GM10847 (cell line): Measurements from ENCODE around the gene EFNA3.

Experiments used
- POLR2A ChIP-seq: IDR thresholded peaks from 2 replicates; pipeline ENCODE4 v1.6.1; 2011; ENCODE audit not compliant: insufficient read length; ENCODE audit errors: extremely low read depth

Gene EFNA3

DNA sequence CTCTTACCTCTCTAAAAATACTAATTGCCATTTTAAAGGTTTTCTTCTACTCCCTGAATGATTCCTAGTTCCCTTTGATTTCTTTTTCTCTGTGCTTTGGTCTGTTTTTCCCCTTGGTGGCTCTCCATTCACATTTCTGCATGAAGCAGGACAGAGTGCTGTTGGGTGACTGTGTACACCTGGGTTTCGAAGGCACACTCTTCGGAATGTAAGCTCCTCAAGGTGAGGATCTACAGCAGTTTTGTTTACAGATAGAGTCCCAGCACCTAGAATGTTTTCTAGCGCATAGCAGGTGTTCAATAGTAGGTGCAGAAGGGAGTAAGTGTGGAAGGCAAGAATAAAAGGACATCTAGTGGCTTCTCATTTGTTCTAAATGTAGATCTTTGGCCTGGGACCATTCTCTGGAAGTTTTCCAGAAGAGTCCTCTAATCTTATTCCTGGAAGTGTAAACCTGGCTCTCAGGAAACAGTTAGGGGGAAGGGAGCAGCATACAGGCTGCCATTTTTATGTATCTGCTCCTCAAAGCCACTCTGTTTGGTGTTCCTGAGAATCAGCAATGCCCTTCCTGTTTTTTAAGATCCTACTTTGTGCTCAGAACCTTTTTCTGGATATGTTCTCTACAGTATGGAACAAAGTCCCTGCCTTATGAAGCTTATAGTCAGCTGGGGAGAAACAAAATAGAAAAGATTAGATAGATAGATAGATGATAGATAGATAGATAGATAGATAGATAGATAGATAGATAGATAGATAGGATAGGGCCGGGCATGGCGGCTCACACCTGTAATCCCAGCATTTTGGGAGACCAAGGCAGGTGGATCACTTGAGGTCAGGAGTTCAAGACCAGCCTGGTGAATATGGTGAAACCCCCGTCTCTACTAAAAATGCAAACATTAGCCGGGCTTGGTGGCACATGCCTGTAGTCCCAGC lies 26.2 kb downstream of the EFNA3 start:
- TF ChIP-seq POLR2A = no peak

DNA sequence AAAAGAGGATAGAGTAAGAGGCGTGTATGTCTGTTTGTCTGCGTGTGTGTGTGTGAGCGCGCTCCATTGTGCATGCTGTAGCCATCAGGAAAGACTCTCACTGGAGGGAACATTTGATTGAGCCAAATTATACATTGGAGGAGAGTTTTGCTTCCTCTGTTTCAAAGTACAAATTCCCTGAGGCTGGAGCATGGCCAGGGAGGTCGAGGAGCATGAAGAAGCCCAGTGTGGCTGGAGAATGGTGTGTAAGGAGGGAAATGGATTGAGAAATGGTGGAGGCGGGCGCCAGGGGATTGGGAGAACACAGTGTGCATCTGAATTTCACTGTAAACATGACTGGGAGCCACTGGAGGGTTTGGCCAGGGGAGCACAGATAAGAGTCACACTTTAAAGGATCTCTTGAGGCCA lies 27.0 kb downstream of the EFNA3 start:
- TF ChIP-seq POLR2A = no peak

DNA sequence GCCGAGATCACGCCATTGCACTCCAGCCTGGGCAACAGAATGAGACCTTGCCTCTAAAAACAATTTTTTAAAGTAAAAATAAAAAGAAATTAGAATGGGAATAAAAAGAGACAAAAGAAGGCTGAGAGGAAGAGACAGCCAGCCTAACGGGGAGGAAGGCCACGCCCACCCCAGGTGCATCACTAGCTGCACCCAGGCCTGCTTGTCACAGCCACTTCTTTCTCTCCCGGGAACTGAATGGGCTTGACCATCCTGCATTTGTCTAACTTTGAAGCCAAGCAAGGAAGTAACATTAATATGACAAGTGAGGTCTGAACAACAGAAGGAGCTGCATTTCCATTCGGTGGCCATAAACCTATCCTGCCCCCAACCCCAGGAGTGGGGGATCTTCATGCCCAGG lies 28.2 kb downstream of the EFNA3 start:
- no peak for TF ChIP-seq POLR2A

DNA sequence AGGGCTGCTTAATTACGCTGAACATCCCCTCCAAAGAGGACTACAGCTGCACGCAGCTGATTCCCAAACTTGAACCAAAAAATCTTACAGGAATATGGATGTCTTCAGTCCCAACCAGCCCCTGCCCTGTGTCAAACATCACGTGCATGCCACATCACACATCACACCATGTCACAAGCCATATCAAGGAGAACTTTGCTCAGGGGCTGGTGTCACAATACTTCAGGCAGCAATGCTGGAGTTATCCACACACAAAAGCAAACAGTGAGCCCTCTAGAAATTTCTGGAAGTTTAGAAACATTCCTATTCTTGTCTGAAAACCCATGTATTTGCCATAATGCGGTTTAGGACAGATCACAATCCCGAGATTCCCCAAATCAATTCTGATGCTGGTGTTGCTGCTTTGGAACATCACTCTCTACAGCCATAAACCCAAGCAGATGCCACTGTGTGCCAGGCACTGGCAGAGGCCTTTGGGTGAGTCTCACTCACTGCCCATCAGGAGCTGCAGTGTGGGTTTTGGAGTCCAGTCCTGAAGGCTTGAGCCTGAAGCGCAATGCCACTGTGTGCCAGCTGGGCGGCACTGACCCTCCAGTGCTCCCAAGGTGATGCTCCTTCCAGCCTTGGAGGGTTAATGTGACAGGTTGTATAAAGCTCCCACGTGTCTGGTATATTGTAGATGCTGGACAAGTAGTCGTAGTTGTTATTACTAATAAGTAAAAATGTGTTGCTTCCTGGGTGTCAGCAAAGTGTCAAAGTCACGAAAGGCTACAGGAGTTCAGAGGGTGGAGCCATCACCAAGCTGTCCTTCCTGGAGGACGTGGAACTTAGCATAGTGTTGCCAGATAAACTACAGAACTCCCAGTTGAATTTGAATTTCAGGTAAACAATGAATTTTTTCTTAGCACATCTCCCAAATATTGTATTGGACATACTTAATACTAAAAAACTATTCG lies 28.9 kb downstream of the EFNA3 start:
- TF ChIP-seq POLR2A = no peak

DNA sequence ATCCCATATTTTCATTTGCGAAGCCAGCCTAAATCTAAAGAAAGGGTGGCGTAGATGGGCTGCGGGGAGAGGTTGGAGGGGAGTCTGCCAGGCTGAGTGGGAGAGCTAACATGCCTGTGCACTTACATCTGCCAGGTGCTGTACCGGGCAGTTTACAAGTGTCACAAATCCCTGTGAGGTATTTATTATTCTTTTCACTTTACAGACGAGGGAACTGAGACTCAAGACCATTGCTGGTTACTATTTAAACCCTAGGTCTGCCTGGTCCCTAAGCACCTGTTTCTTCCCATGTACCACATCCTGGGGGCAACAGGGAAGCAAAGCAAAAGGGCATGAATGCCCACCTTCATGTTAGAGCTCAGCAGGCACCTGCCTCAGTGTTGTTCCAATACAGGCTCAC lies 29.7 kb downstream of the EFNA3 start:
- TF ChIP-seq POLR2A = no peak

DNA sequence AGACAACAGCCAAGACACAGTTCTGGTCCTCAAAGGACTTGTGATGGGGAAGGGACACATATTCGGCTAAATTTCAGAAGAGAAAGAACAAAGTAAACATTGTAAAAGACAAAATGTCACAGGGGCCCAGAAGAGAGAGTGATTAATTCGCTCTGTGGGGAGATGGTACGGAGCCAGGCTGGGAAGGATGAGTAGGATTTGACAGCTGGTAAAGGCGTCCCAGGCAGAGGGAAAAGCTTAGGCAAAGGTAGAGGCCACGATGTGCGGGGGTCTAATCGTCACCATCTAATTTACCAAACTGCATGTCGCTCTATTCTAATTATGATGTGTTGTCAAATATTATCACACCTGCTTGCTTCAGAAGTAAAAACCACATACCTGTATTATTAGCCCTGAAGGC lies 31.7 kb downstream of the EFNA3 start:
- no peak for TF ChIP-seq POLR2A

DNA sequence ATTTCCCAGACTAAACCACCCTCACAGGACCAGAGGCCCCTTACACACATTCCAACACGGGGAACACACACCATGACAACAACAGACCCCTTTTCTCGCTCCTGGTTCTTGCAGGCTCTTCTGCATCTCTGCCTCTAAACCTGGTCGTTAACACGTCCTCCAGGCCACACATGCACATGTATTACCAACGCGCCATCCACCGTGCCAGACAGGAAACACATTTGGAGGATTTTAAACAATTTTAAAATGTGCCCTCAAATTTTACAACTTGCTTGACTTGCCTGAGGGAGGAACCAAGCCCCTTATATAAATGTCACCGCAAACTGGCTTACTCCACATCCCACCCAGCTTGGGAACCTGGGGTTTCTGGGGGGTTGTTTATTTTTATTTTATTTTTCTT lies 32.2 kb downstream of the EFNA3 start:
- TF ChIP-seq POLR2A = no peak

DNA sequence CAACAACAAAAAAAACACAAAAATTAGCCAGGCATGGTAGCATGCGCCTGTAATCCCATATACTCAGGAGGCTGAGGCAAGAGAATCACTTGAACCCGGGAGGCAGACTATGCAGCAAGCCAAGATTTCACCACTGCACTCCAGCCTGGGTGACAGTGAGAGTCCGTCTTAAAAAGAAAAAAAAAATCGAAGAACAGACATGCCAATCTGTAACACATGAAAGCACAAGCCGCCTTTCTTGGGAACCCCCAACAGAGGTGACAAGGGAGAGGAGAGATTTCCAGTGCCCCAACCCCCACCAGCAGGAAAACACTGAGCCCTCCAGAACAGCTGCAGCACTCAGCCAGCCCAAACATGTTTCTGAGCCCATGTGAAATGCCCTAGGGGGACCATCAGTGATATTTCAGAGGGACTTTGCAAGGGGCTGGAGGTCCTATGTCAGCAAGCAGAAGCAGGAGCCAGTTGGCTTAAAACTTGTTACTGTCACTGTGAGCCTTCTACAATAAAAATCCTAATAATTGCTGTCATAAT lies 34.9 kb downstream of the EFNA3 start:
- no peak for TF ChIP-seq POLR2A

DNA sequence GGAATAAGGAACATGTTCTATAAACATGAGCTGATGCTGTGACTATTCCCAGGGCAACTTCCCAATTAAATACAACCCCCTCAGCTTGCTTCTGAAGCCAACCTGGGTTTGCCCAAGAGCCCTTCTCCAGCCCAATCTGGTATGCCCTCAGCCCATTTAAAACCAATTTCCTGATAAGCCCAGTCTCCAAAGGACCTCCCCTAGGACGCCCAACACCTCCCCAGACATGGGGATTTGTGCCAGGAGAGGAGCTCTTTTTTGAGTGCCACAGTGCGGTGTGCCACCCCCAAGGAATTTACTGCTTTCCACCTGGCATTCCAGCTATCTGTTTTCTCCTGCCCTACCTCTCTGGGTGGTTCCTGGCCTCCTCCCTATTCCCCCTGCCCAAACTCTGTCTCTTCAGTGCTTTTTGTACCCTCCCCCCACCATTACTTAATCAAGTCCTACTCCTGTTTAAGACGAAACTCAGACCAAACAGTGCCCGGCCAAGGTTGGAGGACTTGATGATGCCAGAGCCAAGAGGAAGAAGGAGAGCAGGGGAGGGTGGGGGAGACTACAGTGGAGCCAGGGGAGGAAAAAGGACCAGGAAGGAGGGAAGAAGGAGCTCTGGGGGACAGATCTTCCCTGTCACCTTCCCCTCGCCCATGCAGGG lies 37.6 kb downstream of the EFNA3 start:
- no peak for TF ChIP-seq POLR2A

DNA sequence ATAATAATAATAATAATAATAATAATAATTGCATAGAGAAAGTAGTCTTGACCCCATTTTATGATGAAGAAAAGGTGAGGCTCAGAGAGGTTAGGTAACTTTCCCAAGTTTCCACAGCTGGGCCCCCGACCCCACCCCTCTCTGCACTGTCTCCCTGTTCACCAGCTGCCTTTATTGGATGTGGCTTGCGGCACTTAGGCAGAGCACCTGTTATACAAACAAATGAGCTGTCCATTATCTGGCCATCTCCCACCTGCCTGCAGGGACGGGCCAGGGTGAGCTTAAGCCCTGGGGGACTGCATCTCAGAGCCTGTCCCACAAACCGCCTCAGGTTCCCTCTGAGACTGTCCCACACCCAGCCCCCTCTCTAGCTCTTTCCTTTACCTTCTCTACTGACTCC lies 39.0 kb downstream of the EFNA3 start:
- no peak for TF ChIP-seq POLR2A

DNA sequence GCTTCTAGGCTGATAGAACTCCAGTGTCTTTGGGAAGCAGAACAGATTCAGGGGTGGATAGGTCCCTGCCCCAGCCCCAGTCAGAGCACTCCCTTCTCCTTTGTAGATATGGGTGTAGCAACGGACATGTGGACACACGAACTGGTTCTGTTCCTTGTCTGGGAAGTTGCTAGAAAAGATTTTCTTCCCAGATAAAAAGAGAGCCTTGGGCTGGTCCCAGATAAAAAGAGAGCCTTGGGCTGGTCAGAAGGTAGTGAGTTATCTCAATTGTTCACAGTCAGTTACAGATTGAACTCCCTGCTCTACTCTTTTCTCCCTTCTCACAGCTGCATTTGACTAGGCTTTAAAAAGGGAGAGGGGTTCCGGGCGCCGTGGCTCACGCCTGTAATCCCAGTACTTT lies 41.6 kb downstream of the EFNA3 start:
- TF ChIP-seq POLR2A = no peak

DNA sequence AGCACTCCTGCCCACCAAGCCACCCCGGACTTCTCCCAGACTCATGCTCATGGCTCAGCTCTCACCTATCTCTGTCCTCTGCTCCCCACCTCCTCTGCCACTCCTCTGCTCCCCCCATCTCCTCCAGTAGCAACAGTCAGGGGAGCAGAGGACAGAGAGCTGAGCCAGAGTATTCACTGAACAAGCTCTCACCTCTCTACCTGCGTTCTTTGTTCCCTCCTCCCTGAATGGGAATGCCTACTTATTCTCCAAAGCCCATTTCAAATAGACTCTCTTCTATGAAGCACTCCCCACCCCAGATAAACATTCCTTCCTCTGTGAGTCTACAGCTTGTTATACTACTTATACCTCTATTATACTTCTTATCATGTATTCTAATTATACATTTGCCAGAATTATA lies 42.6 kb downstream of the EFNA3 start:
- TF ChIP-seq POLR2A = no peak

DNA sequence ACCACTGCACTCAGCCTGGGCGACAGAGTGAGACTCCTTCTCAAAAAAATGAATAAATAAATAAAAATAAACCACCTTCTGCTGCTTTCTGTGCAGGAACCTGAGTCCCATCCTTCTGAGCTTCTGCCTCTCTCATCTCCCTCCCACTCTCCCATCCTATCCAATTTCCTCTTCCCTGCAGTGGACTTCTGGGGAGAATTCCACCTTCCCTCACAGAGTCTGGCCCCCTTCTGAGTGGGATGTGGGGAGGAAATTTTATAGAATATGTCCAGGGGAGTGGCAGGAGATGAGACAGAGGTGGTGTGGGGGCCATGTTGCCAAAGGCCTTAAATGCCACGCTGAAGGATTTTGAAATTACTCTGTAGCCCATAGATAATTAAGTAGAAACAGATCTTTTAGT lies 43.7 kb downstream of the EFNA3 start:
- no peak for TF ChIP-seq POLR2A

DNA sequence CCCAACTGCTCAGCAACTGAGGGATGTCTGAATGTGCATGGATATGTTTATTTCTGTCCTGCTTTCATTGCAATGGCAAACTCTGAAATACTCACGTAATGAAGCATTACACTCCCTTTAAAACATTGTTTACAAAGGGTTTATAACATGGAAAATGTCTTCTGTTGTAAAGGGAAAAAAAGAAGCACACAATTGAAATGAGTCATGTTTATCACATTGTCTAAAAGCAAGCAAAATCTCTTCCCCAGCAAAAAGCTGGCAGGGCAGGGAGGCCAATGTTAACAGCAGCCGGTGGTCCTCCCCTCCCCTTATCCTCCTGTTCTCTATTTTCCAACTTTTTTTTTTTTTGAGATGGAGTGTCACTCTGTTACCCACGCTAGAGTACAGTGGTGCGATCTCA lies 45.2 kb downstream of the EFNA3 start:
- no peak for TF ChIP-seq POLR2A

DNA sequence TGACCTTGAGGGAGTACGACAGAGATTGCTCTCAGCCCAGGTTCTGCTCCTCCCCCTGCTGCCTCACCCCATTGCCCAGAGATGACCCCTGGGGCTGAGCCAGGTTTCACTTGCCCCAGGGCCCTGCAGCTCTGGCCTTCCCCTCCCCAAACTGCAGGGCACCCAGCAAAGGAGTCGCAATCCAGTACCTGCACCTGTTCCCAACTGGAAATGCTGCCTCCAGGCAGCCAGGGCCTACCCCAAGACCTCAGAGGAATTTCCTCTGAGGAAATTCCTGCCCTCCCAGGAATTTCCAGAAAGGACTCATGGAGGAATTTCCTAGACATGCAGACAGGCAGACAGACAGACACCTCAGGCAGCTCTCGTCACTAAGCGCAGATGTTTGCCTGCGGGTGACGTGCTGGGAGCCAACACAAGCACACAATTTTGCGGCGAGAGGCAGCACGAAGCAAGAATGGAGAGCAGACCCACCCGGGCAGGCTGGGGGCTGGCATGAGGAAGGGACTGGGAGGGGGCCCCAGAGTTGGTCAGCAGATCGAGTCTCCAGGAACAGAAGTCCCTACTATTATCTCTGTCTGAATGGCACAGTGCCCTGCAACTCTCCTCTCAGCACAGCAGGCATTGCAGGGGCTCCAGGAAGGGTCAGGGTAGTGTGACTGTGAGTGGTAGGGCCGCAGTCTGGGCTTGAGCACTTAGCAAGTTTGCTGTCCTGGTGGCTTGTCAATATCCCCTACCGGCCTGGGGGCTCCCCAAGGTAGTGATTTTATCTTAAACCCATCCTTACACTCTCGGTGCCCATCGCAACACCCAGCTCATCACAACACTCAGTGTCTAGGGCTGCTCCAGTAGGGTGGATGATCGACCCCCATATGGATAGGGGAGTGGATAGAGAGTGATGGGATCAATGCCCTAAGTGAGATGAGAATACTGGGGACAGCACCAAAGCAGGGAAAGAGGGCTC lies 46.1 kb downstream of the EFNA3 start:
- TF ChIP-seq POLR2A = no peak

DNA sequence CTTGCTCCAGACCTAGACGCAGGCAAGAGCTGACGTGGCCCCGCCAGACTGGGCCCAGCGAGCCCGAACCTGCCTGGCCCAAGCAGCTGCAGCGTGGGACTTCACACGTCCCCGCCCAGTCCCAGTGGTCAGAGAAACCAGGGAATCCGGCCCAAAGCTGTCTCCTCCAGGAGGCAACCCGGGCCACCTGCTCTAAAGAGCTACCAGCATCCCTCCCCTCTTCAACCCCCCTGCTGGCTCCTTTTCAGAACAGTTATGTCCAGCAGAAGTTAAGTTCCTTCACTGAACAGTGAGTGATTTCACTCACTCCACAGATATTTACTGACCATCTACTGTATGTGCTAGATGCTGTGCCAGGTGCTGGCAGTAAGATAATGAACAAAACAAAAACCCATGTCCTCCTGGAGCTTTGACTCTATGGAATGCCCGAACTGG lies 46.9 kb downstream of the EFNA3 start:
- no peak for TF ChIP-seq POLR2A
